ENCODE results near the gene AUNIP.

The AUNIP gene

GRCh38 chr1:25807480-25808390, 51.5 kb downstream of the AUNIP start:
- no peak overlapping the region for H3K27ac ChIP-seq
- TF ChIP-seq CTCF (IDR thresholded peaks at IDR 0.05), result no peak
- no peak for TF ChIP-seq ZFX (IDR thresholded peaks at IDR 0.05; ENCODE audit: borderline replicate concordance)

GRCh38 chr1:25806418-25806817, 52.8 kb downstream of the AUNIP start:
- TF ChIP-seq ZFX (IDR thresholded peaks at IDR 0.05; ENCODE audit: borderline replicate concordance), result no peak
- no peak for TF ChIP-seq CTCF (IDR thresholded peaks at IDR 0.05)
- no peak overlapping the region for H3K27ac ChIP-seq

GRCh38 chr1:25805863-25806225, 53.4 kb downstream of the AUNIP start:
- H3K27ac ChIP-seq, result no peak overlapping the region
- TF ChIP-seq CTCF (IDR thresholded peaks at IDR 0.05), result no peak
- no peak for TF ChIP-seq ZFX (IDR thresholded peaks at IDR 0.05; ENCODE audit: borderline replicate concordance)

GRCh38 chr1:25804964-25805862, 54.0 kb downstream of the AUNIP start:
- TF ChIP-seq ZFX (IDR thresholded peaks at IDR 0.05; ENCODE audit: borderline replicate concordance), result no peak
- TF ChIP-seq CTCF (IDR thresholded peaks at IDR 0.05), result no peak

GRCh38 chr1:25804244-25804963, 54.9 kb downstream of the AUNIP start:
- no peak overlapping the region for H3K27ac ChIP-seq
- TF ChIP-seq CTCF (IDR thresholded peaks at IDR 0.05) (no peak), ZFX (IDR thresholded peaks at IDR 0.05; ENCODE audit: borderline replicate concordance) (no peak)

More at GRCh38 chr1:25804964-25805862, 54.0 kb downstream of the AUNIP start:
- no peak overlapping the region for H3K27ac ChIP-seq

- no peak overlapping the region for H3K27ac ChIP-seq
- TF ChIP-seq CTCF (IDR thresholded peaks at IDR 0.05) (no peak), ZFX (IDR thresholded peaks at IDR 0.05; ENCODE audit: borderline replicate concordance) (no peak)
These were observed 55.9 kb downstream of the AUNIP start for GRCh38 chr1:25803368-25803767.
